Motor neuron (in vitro differentiated cells): ENCODE results near the gene KIR2DL4. TPM values are rescaled to one million over a fixed set of nuclear protein-coding genes. Genes with fewer than 3 reads are reported as not detected.
"Not testable (repeated sequence)": the region's sequence is repeated elsewhere in the genome, so short reads cannot be mapped to it uniquely, and the experiment has no call there.

ENCODE experiments used
- ATAC-seq, 8 experiments: fragments of 200-7000 bp; cut with Tn5 transposase; replicated peaks in 6 of 8; 2 replicates each; pipeline ENCODE4 v1.8.0; 2021; ENCODE audit warnings: mild to moderate bottlenecking in 8 of 8, moderate library complexity in 8 of 8
- H3K27ac ChIP-seq, 2 donors: fragments of 250-450 bp; sonication (Bioruptor Pico); 2 replicates each; pipeline ENCODE4 v1.9.0; 2021; ENCODE audit warnings: antibody characterized with exemption in 2 of 2, mild to moderate bottlenecking in 2 of 2, moderate library complexity in 1 of 2
- H3K4me1 ChIP-seq, 2 donors: fragments of 250-450 bp; sonication (Bioruptor Pico); replicated peaks in 1 of 2; 2 replicates each; pipeline ENCODE4 v1.6.1; 2021; ENCODE audit warnings: antibody characterized with exemption in 2 of 2, mild to moderate bottlenecking in 2 of 2, moderate library complexity in 1 of 2
- H3K4me3 ChIP-seq, 5 donors: fragments of 250-450 bp; sonication (Bioruptor Pico); 2 replicates each; pipeline ENCODE4 v1.9.0; 2021; ENCODE audit warnings: antibody characterized with exemption in 5 of 5, mild to moderate bottlenecking in 5 of 5, moderate library complexity in 4 of 5
- WGBS, 10 experiments: fragments of 450-650 bp; shearing (Covaris generic); methylation state at CpG; one replicate each; pipeline ENCODE4 v1.0.0; 2022; 5-methylcytosine and 5-hydroxymethylcytosine counted together
- in situ Hi-C, 9 experiments: fragments of 400-800 bp; cut with MboI; loops; one replicate each; pipeline ENCODE4 v1.15.0; 2021; ENCODE audit warnings: low sequenced_read_pairs in 9 of 9, low pct_unique_long_range_greater_than_20kb in 2 of 9; ENCODE audit not compliant: unreplicated experiment in 9 of 9
- total RNA-seq, 8 experiments: library from RNA; unstranded; fragments of 300-600 nt; gene quantifications; 2 replicates each; pipeline versions ENCODE4 v1.2.3 to v1.2.4, GENCODE V29; 2022

Gene KIR2DL4
- total RNA-seq, 8 experiments from 2014 or later = 0.17 to 0.41 (median 0.32) TPM; not detected in 4

- in situ Hi-C loops, H3K4me1 ChIP-seq, ATAC-seq, H3K27ac ChIP-seq, H3K4me3 ChIP-seq: not testable (repeated sequence)
- WGBS, 10 experiments = no CpG with 5 or more reads among the region's 17 CpGs
Measured at GRCh38 chr19:54816251-54816650, 12.8 kb downstream of the KIR2DL4 start, which contains the start of gene KIR3DL1. Gene KIR3DL1, plus strand, starts transcription at chr19:54816468.

DNA sequence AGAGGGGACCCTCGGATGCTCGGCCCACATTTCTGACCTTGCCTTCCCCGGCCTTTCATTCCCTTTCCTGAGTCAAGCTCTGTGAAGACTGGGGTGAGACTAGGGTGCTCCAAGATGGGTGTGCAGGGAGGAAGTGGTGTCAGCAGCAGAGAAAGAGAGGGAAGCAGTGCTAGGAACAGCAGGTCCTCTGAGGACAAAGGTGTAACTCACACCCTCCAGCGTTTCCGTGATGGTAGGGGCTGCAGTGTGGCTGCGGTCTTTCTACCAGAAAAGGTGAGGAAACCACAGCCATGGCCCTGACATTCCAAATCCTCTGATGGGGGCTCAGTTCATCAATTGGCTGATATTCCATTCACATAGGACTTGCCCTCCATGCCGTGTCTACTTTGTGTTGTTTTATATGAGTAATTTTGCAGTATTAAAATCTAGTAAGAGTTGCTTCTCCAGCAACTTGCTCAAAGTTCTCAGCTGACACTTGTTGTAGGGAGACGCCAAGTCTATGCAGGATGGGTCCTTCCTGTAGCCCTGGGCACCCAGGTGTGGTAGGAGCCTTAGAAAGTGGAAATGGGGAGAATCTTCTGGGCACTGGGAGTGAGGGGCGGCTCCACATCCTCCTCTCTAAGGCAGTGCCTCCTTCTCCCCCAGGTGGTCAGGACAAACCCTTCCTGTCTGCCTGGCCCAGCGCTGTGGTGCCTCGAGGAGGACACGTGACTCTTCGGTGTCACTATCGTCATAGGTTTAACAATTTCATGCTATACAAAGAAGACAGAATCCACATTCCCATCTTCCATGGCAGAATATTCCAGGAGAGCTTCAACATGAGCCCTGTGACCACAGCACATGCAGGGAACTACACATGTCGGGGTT lies 14.5 kb downstream of the KIR2DL4 start:
- WGBS, 10 experiments = 6 to 48% (median 17%) methylated on average over 2 to 8 of the region's 15 CpGs; no CpG with 5 or more reads in 5 of the 10 experiments
- in situ Hi-C loops = no loop called here
- no peak overlapping the region for H3K4me3 ChIP-seq
- H3K27ac ChIP-seq = no peak overlapping the region
- ATAC-seq = no peak
- H3K4me1 ChIP-seq = no peaks in the 10 kb centered on the region

- H3K27ac ChIP-seq, H3K4me1 ChIP-seq, H3K4me3 ChIP-seq, in situ Hi-C loops, ATAC-seq: not testable (repeated sequence)
- 20% methylated on average over 1 of the region's 4 CpGs; no CpG with 5 or more reads in 9 of the 10 experiments for WGBS, 10 experiments
Measured at GRCh38 chr19:54824416-54824815, 21.0 kb downstream of the KIR2DL4 start.

DNA sequence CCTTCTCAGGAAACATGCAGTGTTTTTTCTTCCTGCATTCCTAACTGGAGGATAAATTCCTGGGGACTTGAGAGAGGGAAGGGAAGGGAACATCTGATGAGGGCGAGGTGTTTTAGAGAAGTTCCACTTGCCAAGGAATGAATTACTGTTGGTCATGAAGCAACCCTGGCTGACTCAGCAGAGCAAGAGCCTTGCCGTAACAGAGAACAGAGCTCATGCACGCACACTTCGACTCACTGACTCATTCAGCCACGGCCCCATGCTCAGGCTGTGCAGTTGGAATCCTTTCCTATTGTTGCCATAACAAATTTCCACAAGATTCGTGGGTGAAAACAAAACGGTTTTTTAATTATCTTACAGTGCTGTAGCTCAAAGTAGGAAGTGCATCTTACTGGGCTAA lies 21.9 kb downstream of the KIR2DL4 start:
- H3K4me1 ChIP-seq, H3K4me3 ChIP-seq, ATAC-seq, in situ Hi-C loops, H3K27ac ChIP-seq: not testable (repeated sequence)
- 17 to 41% methylated on average over 4 to 7 of the region's 7 CpGs; no CpG with 5 or more reads in 8 of the 10 experiments for WGBS, 10 experiments

- ATAC-seq, in situ Hi-C loops, H3K4me3 ChIP-seq, H3K4me1 ChIP-seq, H3K27ac ChIP-seq: not testable (repeated sequence)
- WGBS, 10 experiments = 0 to 80% (median 24%) methylated on average over 1 to 5 of the region's 8 CpGs; no CpG with 5 or more reads in 3 of the 10 experiments
Measured at GRCh38 chr19:54828064-54828463, 24.7 kb downstream of the KIR2DL4 start.

DNA sequence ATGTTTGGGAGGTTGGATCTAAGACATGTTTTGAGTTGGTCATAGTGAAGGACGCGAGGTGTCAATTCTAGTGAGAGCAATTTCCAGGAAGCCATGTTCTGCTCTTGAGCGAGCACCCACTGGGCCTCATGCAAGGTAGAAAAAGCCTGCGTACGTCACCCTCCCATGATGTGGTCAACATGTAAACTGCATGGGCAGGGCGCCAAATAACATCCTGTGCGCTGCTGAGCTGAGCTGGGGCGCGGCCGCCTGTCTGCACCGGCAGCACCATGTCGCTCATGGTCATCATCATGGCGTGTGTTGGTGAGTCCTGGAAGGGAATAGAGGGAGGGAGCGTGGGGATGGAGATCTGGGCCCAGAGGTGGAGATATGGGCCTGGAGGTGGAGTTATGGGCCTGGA lies 29.1 kb downstream of the KIR2DL4 start, which contains the start of gene KIR2DS4:
Gene KIR2DS4, plus strand, starts transcription at position 181 of the 400 bp plus-strand sequence.
- H3K4me3 ChIP-seq, H3K4me1 ChIP-seq, in situ Hi-C loops, H3K27ac ChIP-seq, ATAC-seq: not testable (repeated sequence)
- 33 to 100% (median 95%) methylated on average over 1 to 3 of the region's 14 CpGs; no CpG with 5 or more reads in 6 of the 10 experiments for WGBS, 10 experiments

DNA sequence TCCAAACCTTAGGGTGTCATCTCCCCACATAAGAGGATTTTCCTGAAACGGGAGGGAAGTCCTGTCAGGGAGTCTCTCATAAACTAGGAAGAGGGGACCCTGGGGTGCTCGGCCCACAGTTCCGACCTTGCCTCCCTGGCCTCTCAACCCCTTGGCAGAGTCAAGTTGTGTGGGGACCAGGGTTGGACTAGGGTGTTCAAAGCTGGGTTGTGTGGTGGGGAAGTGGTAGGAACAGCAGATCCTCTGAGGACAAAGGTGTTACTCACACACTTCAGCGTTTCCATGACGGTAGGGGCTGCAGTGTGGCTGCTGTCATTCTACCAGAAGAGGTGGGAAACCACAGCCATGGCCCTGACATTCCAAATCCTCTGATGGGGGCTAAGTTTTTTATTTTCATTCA lies 31.7 kb downstream of the KIR2DL4 start:
- H3K4me3 ChIP-seq, H3K4me1 ChIP-seq, in situ Hi-C loops, ATAC-seq, H3K27ac ChIP-seq: not testable (repeated sequence)
- WGBS, 10 experiments = 40 to 42% methylated on average over 1 to 2 of the region's 5 CpGs; no CpG with 5 or more reads in 8 of the 10 experiments

DNA sequence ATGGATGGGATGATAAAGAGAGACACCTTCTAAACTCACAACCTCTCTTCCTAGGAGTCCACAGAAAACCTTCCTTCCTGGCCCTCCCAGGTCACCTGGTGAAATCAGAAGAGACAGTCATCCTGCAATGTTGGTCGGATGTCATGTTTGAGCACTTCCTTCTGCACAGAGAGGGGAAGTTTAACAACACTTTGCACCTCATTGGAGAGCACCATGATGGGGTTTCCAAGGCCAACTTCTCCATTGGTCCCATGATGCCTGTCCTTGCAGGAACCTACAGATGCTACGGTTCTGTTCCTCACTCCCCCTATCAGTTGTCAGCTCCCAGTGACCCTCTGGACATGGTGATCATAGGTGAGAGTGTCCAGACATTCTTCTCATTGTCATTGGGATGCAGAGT lies 34.1 kb downstream of the KIR2DL4 start:
- ATAC-seq, H3K4me1 ChIP-seq, H3K27ac ChIP-seq, H3K4me3 ChIP-seq, in situ Hi-C loops: not testable (repeated sequence)
- 0 to 33% (median 0%) methylated on average over 1 to 2 of the region's 2 CpGs; no CpG with 5 or more reads in 5 of the 10 experiments for WGBS, 10 experiments

DNA sequence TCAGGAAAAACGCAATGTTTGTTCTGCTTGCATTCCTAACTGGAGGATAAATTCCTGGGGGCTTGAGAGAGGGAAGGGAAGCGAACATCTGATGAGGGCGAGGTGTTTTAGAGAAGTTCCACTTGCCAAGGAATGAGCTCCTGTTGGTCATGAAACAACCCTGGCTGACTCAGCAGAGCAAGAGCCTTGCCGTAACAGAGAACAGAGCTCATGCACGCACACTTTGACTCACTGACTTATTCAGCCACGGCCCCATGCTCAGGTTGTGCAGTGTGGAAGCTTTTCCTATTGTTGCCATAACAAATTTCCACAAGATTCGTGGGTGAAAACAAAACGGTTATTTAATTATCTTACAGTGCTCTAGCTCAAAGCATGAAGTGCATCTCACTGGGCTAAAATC lies 39.8 kb downstream of the KIR2DL4 start:
- H3K4me3 ChIP-seq, in situ Hi-C loops, H3K27ac ChIP-seq, ATAC-seq, H3K4me1 ChIP-seq: not testable (repeated sequence)
- WGBS, 10 experiments = 0 to 53% (median 21%) methylated on average over 2 to 6 of the region's 8 CpGs; no CpG with 5 or more reads in 5 of the 10 experiments

DNA sequence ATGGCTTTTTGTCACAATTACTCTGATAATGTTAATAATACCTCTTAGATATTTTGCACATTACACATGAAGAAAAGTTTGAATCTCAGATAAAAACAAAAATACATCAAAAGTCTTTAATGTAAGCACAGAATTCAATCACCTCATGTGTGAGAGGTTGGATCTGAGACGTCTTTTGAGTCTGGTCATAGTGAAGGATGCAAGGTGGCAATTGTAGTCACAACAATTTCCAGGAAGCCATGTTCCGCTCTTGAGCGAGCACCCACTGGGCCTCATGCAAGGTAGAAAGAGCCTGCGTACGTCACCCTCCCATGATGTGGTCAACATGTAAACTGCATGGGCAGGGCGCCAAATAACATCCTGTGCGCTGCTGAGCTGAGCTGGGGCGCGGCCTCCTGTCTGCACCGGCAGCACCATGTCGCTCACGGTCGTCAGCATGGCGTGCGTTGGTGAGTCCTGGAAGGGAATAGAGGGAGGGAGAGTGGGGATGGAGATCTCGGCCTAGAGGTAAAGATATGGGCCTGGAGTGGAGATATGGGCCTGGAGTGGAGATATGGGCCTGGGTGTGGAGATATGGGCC lies 46.7 kb downstream of the KIR2DL4 start, which contains the start of gene KIR3DL2:
Gene KIR3DL2, plus strand, starts transcription at position 383 of the 580 bp plus-strand sequence. Its CDS starts 33 bp downstream, at position 416.
- in situ Hi-C loops = not testable (repeated sequence)
- WGBS, 10 experiments = 0 to 80% (median 54%) methylated on average over 1 to 6 of the region's 16 CpGs; no CpG with 5 or more reads in 5 of the 10 experiments

GRCh38 chr19:54850930-54851329 lies 47.5 kb downstream of the KIR2DL4 start:
- H3K4me3 ChIP-seq = no peak overlapping the region
- no peak for ATAC-seq
- no peak overlapping the region for H3K27ac ChIP-seq
- WGBS, 10 experiments = 0 to 80% methylated on average over 1 of the region's 2 CpGs; no CpG with 5 or more reads in 8 of the 10 experiments
- H3K4me1 ChIP-seq = no peaks in the 10 kb centered on the region
- in situ Hi-C loops = no loop called here

More for the DNA sequence above, 46.7 kb downstream of the KIR2DL4 start, which contains the start of gene KIR3DL2:
- H3K4me1 ChIP-seq, H3K27ac ChIP-seq, H3K4me3 ChIP-seq, ATAC-seq: not testable (repeated sequence)

DNA sequence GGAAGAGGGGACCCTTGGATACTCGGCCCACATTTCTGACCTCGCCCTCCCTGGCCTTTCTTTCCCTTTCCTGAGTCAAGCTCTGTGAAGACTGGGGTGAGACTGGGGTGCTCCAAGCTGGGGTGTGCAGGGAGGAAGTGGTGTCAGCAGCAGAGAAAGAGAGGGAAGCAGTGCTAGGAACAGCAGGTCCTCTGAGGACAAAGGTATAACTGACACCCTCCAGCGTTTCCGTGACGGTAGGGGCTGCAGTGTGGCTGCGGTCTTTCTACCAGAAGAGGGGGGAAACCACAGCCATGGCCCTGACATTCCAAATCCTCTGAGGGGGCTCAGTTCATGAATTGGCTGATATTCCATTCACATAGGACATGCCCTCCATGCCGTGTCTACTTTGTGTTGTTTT lies 47.9 kb downstream of the KIR2DL4 start:
- in situ Hi-C loops = no loop called here
- Histone ChIP-seq H3K27ac (no peak overlapping the region), H3K4me3 (no peak overlapping the region), H3K4me1 (no peaks in the 10 kb centered on the region)
- ATAC-seq = no peak
- 18 to 70% (median 53%) methylated on average over 2 to 5 of the region's 7 CpGs; no CpG with 5 or more reads in 5 of the 10 experiments for WGBS, 10 experiments

GRCh38 chr19:54855241-54855640 lies 51.8 kb downstream of the KIR2DL4 start:
- ATAC-seq, in situ Hi-C loops, H3K27ac ChIP-seq, H3K4me1 ChIP-seq, H3K4me3 ChIP-seq: not testable (repeated sequence)
- WGBS, 10 experiments = 0 to 38% (median 14%) methylated on average over 1 of the region's 1 CpG; no CpG with 5 or more reads in 3 of the 10 experiments
